Stomach (tissue), 9 donors: ENCODE measurements around the gene HS3ST1. TPM values are rescaled to one million over a fixed set of nuclear protein-coding genes. Genes with fewer than 3 reads are reported as not detected.

Experiments used
- DNase-seq, 2 donors: peaks; one replicate each; pipeline versions ENCODE4 v3.0.0 to v3.0.0-alpha.2; 2013 to 2019
- H3K27ac ChIP-seq, 5 donors: fragments of 200-600 bp in 4 of 5; sonication (generic) in 4 of 5; one replicate each; pipeline ENCODE4 v1.5.1; 2013 to 2019; ENCODE audit warnings: mild to moderate bottlenecking in 1 of 5, moderate library complexity in 1 of 5
- H3K27me3 ChIP-seq, 3 donors: fragments of 200-600 bp; sonication (generic); one replicate each; pipeline ENCODE4 v1.5.1; 2017 to 2019; ENCODE audit warnings: mixed run types in 1 of 3
- H3K36me3 ChIP-seq, 4 donors: fragments of 200-600 bp; sonication (generic); 1 replicate in 3 of 4; 2 replicates in 1 of 4; pipeline ENCODE4 v1.5.1; 2016 to 2019
- H3K4me1 ChIP-seq, 4 donors: fragments of 200-600 bp; sonication (generic); one replicate each; pipeline ENCODE4 v1.5.1; 2016 to 2019
- H3K4me3 ChIP-seq, 4 donors: fragments of 200-600 bp; sonication (generic) in 3 of 4; one replicate each; pipeline ENCODE4 v1.5.1; 2016 to 2019; ENCODE audit warnings: mild to moderate bottlenecking in 1 of 4
- H3K9me3 ChIP-seq, 4 donors: fragments of 200-600 bp; sonication (generic); one replicate each; pipeline ENCODE4 v1.5.1; 2016 to 2019
- EP300 ChIP-seq: sonication (generic); formaldehyde crosslinking; IDR thresholded peaks from one replicate; pipeline ENCODE4 v1.6.1; 2017; ENCODE audit warnings: antibody characterized with exemption
- POLR2A ChIP-seq, 4 donors: fragments of 450-650 bp; IDR thresholded peaks; one replicate each; pipeline ENCODE4 v1.6.1; 2016; ENCODE audit warnings: antibody characterized with exemption in 4 of 4, control low read depth in 2 of 4, mild to moderate bottlenecking in 1 of 4, moderate library complexity in 1 of 4
- POLR2AphosphoS5 ChIP-seq, 3 donors: sonication (generic); formaldehyde crosslinking; IDR thresholded peaks; one replicate each; pipeline ENCODE4 v1.6.1; 2016; ENCODE audit warnings: antibody characterized with exemption in 3 of 3
- WGBS, 5 donors: extraction: QIAGEN DNeasy Blood & Tissue Kit in 3 of 5; methylation state at CpG; one replicate each; pipeline versions ENCODE4 v1.1.5 to v1.1.7; 2013 to 2018; 5-methylcytosine and 5-hydroxymethylcytosine counted together
- intact Hi-C: fragments of 100-400 bp; cut with DNase I; formaldehyde crosslinking; loops from one replicate; pipeline ENCODE4 v1.15.1; 2023; ENCODE audit warnings: low total_unique reads
- polyA plus RNA-seq, 3 donors: library from polyadenylated mRNA; stranded (reverse); fragments of 200-250 nt; gene quantifications; one replicate each; pipeline ENCODE4 v1.2.3, GENCODE V29; 2013
- small RNA-seq, 4 donors: library from RNA; depleted of rRNA; stranded (forward); fragments of <200 nt; gene quantifications; one replicate each; pipeline ENCODE3, GENCODE V24; 2016
- total RNA-seq, 5 donors: library from RNA; depleted of rRNA; stranded (reverse); fragments of >200 nt; gene quantifications; one replicate each; pipeline versions ENCODE4 v1.1.0 to v1.2.3, GENCODE V29; 2014 to 2016
- TF ChIP-seq, protein P1 (sequence below), 7 experiments: fragments of 450-650 bp in 4 of 7; fragments of 200-600 bp in 3 of 7; sonication (generic) in 3 of 7; IDR thresholded peaks; one replicate each; pipeline ENCODE4 v1.5.1; 2016 to 2019; ENCODE audit warnings: antibody characterized with exemption in 7 of 7, control low read depth in 2 of 7, mild to moderate bottlenecking in 1 of 7
- donor health status: healthy with polysubstance abuse.
- donor health status: Bipolar disorder and iron deficiency.
- donor health status: healthy.

Gene HS3ST1
- total and polyA plus RNA-seq, 8 donors, result 0.58 to 123 (median 4.1) TPM; not detected in 1

DNA sequence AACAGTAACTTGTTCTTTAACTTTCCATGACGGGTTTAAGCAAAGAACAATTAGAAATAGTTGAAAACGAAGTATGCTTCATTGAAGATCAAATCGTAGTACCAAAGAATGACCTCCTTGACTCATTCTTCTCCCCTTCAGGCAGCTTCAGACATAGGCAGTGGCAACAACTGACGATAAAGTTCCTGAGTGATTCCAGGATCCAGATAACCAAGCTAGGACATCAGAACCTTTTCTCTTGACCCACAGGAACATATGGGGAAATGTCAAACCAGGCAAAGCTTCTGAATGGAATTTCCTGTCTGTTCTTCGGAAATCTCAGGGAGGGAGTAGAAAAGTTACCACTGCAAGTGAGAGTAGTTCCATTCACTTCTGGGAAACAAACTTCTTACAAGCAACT is 74.2 kb downstream of the HS3ST1 start:
- TF ChIP-seq EP300 (no peak), POLR2A (IDR thresholded peaks at IDR 0.05) (no peak), POLR2AphosphoS5 (IDR thresholded peaks at IDR 0.05) (no peak)
- TF ChIP-seq, protein P1, sequence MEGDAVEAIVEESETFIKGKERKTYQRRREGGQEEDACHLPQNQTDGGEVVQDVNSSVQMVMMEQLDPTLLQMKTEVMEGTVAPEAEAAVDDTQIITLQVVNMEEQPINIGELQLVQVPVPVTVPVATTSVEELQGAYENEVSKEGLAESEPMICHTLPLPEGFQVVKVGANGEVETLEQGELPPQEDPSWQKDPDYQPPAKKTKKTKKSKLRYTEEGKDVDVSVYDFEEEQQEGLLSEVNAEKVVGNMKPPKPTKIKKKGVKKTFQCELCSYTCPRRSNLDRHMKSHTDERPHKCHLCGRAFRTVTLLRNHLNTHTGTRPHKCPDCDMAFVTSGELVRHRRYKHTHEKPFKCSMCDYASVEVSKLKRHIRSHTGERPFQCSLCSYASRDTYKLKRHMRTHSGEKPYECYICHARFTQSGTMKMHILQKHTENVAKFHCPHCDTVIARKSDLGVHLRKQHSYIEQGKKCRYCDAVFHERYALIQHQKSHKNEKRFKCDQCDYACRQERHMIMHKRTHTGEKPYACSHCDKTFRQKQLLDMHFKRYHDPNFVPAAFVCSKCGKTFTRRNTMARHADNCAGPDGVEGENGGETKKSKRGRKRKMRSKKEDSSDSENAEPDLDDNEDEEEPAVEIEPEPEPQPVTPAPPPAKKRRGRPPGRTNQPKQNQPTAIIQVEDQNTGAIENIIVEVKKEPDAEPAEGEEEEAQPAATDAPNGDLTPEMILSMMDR (IDR thresholded peaks at IDR 0.05), result no peak
- no peak overlapping the region for H3K27ac ChIP-seq
- DNase-seq, result no peak
- H3K9me3 ChIP-seq, result no peaks in the 10 kb centered on the region
- 82 to 89% (median 86%) methylated on average over 5 of the region's 5 CpGs for WGBS, 5 donors
- H3K4me1 ChIP-seq, result no peaks in the 10 kb centered on the region
- intact Hi-C loops, result no loop called here
- no peak overlapping the region for H3K4me3 ChIP-seq
- H3K27me3 ChIP-seq, result no peaks in the 10 kb centered on the region
- H3K36me3 ChIP-seq, result no peaks in the 10 kb centered on the region

DNA sequence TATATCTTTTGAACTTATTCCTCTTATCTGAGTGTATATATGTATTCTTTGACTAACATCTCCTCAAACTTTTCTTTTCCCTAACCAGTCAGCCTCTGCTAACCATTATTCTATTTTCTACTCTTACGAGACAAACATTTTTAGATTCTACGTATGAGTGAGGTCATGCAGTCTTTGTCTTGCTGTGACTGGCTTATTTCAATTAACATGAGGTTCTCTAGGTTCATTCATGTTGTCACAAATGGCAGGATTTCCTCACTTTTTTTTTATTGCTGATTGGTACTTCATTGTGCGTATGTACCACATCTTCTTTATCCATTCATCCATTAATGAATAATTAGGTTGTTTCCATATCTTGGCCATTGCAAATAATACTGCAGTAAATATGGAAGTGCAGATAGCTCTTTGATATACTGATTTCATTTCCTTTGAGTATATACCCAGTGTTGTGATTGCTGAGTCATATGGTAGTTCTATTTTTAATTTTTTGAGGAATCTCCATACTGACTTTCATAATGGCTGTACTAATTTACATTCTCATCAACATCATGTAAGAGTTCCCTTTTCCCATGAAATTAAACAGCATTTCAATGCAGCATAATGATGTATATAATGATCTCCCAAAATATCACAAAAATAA is 80.1 kb downstream of the HS3ST1 start:
- Histone ChIP-seq H3K4me1 (no peaks in the 10 kb centered on the region), H3K4me3 (no peak overlapping the region), H3K27ac (no peak overlapping the region), H3K36me3 (no peaks in the 10 kb centered on the region), H3K27me3 (no peaks in the 10 kb centered on the region), H3K9me3 (no peaks in the 10 kb centered on the region)
- no peak for DNase-seq
- intact Hi-C loops, result no loop called here
- TF ChIP-seq, protein P1 (IDR thresholded peaks at IDR 0.05), result no peak
- TF ChIP-seq POLR2AphosphoS5 (IDR thresholded peaks at IDR 0.05) (no peak), EP300 (no peak), POLR2A (IDR thresholded peaks at IDR 0.05) (no peak)
- WGBS, 5 donors, result 82 to 91% (median 88%) methylated on average over 3 of the region's 3 CpGs

DNA sequence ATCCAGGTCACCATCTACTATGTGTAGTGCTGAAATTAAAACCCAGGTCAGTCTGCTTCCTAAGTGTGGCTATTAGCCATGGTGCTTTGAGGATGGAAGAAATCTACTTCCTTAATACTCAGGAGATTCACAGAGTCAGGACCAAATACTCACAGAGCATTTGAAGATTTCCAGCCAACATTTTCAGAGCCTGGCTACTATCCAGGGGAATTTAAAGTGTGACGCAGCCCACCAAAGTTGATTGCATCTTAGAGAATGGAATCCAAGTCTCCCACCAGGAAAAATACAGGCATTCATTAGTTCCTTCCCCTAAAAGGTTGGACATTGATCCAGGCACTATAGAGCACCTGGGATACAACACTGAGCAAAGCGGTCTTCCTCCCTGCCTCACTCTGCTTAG is 83.8 kb downstream of the HS3ST1 start:
- peak in 1 of 2 donors; percentile 28 for DNase-seq
- intact Hi-C loops, result no loop called here
- WGBS, 5 donors, result 75 to 95% (median 92%) methylated on average over 2 of the region's 2 CpGs

DNA sequence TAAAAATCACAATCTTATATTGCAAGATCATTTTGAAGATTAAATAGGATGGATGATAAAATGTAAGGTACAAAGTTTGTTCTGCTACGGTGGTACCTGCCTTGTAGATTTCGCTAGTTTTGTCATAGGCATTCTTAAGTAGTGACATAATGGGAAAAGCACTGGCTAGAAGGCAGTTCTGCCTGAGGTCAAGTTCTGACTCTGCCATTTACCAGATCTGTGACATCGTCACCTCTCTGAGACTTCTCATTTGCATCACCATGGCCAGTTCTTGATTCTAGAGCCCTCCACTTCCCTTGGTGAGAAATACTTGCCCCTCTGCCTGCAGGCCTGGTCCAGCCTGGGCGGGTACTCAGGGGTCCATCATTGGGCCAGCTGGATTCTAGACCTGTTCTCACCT is 85.2 kb downstream of the HS3ST1 start:
- H3K4me3 ChIP-seq, result no peak overlapping the region
- WGBS, 5 donors, result 79 to 90% (median 81%) methylated on average over 4 of the region's 4 CpGs
- DNase-seq, result no peak

More for the DNA sequence above, 83.8 kb downstream of the HS3ST1 start:
- Histone ChIP-seq H3K27me3 (no peaks in the 10 kb centered on the region), H3K27ac (no peak overlapping the region), H3K9me3 (no peaks in the 10 kb centered on the region), H3K36me3 (no peaks in the 10 kb centered on the region), H3K4me3 (no peak overlapping the region), H3K4me1 (no peaks in the 10 kb centered on the region)
- TF ChIP-seq POLR2A (IDR thresholded peaks at IDR 0.05) (no peak), POLR2AphosphoS5 (IDR thresholded peaks at IDR 0.05) (no peak), EP300 (no peak)
- TF ChIP-seq, protein P1 (IDR thresholded peaks at IDR 0.05), result no peak

More for the DNA sequence above, 85.2 kb downstream of the HS3ST1 start:
- intact Hi-C loops, result no loop called here
- Histone ChIP-seq H3K27ac (no peak overlapping the region), H3K27me3 (no peaks in the 10 kb centered on the region), H3K36me3 (no peaks in the 10 kb centered on the region), H3K4me1 (no peaks in the 10 kb centered on the region), H3K9me3 (no peaks in the 10 kb centered on the region)
- no peak for TF ChIP-seq EP300
- no peak for TF ChIP-seq POLR2A (IDR thresholded peaks at IDR 0.05)
- TF ChIP-seq, protein P1 (IDR thresholded peaks at IDR 0.05), result no peak
- no peak for TF ChIP-seq POLR2AphosphoS5 (IDR thresholded peaks at IDR 0.05)

Small RNA genes within 50 kb of the gene (small RNA-seq; reads per million reads assigned to genes)
- 0 reads per million in 4 donors for gene MIR572
- 0 reads per million in 4 donors for gene RNA5SP156
